Neural cell (in vitro differentiated cells): ENCODE data around the gene TSPAN15.

ENCODE experiments used
- EP300 ChIP-seq: fragments of 450-650 bp; conservative IDR thresholded peaks from 2 replicates; pipeline ENCODE4 v1.6.1; 2014; ENCODE audit warnings: antibody characterized with exemption, mild to moderate bottlenecking, moderate library complexity; ENCODE audit not compliant: poor library complexity, severe bottlenecking
- EZH2 ChIP-seq: fragments of 200-600, 300-800 bp; shearing (Covaris generic), sonication (generic); IDR thresholded peaks from 2 replicates; pipeline ENCODE4 v1.6.1; 2014; ENCODE audit warnings: antibody characterized with exemption, low read length, borderline replicate concordance, mild to moderate bottlenecking; ENCODE audit not compliant: insufficient read depth, poor library complexity, severe bottlenecking
- POLR2AphosphoS5 ChIP-seq: IDR thresholded peaks from 2 replicates; pipeline ENCODE4 v1.6.1; 2012
- RAD21 ChIP-seq: fragments of 450-650 bp; conservative IDR thresholded peaks from 2 replicates; pipeline ENCODE4 v1.6.1; 2014; ENCODE audit warnings: antibody characterized with exemption, mild to moderate bottlenecking, moderate library complexity
- REST ChIP-seq: IDR thresholded peaks from 2 replicates; pipeline ENCODE4 v1.6.1; 2012; ENCODE audit warnings: borderline replicate concordance
- TAF1 ChIP-seq: IDR thresholded peaks from 2 replicates; pipeline ENCODE4 v1.6.1; 2012; ENCODE audit warnings: low read depth
- TF ChIP-seq, protein P1 (sequence below): fragments of 450-650 bp; IDR thresholded peaks from 2 replicates; pipeline ENCODE4 v1.5.1; 2014; ENCODE audit warnings: antibody characterized with exemption, mild to moderate bottlenecking, moderate library complexity; ENCODE audit not compliant: poor library complexity, severe bottlenecking

DNA sequence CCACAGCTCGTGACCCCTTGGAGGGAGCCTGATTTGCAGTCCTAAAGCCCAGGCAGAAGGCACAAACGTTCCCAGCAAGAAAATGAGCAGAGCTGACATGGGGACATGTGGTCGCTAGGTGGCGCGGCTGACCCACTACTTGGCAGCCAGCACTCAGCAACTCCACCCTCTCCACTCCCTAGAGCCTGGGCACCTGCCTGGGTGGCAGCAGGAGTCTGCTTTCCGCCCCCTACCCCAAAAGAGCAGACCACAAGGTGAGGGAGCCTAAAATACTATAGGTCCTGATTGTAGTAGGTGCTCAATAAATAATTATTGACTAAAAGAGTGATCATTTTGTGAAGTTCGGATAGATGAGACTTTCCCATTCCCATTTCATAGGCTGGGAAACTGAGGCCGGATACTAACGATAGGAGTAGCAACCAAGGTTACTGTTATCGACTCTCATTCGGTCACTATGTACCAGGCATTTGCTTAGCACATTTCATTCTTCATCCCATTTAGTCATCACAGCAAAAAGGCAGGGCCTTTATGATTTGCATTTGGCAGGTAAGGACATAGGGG, 64.5 kb downstream of the TSPAN15 start:
- TF ChIP-seq POLR2AphosphoS5 = no peak
- TF ChIP-seq, protein P1, sequence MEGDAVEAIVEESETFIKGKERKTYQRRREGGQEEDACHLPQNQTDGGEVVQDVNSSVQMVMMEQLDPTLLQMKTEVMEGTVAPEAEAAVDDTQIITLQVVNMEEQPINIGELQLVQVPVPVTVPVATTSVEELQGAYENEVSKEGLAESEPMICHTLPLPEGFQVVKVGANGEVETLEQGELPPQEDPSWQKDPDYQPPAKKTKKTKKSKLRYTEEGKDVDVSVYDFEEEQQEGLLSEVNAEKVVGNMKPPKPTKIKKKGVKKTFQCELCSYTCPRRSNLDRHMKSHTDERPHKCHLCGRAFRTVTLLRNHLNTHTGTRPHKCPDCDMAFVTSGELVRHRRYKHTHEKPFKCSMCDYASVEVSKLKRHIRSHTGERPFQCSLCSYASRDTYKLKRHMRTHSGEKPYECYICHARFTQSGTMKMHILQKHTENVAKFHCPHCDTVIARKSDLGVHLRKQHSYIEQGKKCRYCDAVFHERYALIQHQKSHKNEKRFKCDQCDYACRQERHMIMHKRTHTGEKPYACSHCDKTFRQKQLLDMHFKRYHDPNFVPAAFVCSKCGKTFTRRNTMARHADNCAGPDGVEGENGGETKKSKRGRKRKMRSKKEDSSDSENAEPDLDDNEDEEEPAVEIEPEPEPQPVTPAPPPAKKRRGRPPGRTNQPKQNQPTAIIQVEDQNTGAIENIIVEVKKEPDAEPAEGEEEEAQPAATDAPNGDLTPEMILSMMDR = peak; percentile 74
- no peak for TF ChIP-seq EZH2
- no peak for TF ChIP-seq EP300
- peak; percentile 78 for TF ChIP-seq RAD21
- no peak for TF ChIP-seq REST
- no peak for TF ChIP-seq TAF1
